GM12801 (cell line): ENCODE measurements around the gene SPATA16.

ENCODE experiments used
- CTCF ChIP-seq: IDR thresholded peaks from one replicate; pipeline ENCODE4 v1.5.1; 2011; ENCODE audit warnings: control low read depth; ENCODE audit not compliant: insufficient read length; ENCODE audit errors: extremely low read depth

The SPATA16 gene

GRCh38 chr3:173008978-173009377 is 132.1 kb downstream of the SPATA16 start:
- no peak for TF ChIP-seq CTCF

GRCh38 chr3:173007079-173007723 is 133.8 kb downstream of the SPATA16 start:
- no peak for TF ChIP-seq CTCF

- no peak for TF ChIP-seq CTCF
Observed at GRCh38 chr3:173006006-173006405, 135.0 kb downstream of the SPATA16 start.

GRCh38 chr3:173004681-173005080 is 136.4 kb downstream of the SPATA16 start:
- TF ChIP-seq CTCF = no peak

GRCh38 chr3:173003956-173004355 is 137.1 kb downstream of the SPATA16 start:
- TF ChIP-seq CTCF = no peak

- TF ChIP-seq CTCF = no peak
Observed at GRCh38 chr3:173003471-173003870, 137.6 kb downstream of the SPATA16 start.

GRCh38 chr3:173001622-173002021 is 139.4 kb downstream of the SPATA16 start:
- no peak for TF ChIP-seq CTCF
